ENCODE measurements around the gene CNPY1.
"Not testable (repeated sequence)": the region's sequence is repeated elsewhere in the genome, so short reads cannot be mapped to it uniquely, and the experiment has no call there.

CNPY1 gene

DNA sequence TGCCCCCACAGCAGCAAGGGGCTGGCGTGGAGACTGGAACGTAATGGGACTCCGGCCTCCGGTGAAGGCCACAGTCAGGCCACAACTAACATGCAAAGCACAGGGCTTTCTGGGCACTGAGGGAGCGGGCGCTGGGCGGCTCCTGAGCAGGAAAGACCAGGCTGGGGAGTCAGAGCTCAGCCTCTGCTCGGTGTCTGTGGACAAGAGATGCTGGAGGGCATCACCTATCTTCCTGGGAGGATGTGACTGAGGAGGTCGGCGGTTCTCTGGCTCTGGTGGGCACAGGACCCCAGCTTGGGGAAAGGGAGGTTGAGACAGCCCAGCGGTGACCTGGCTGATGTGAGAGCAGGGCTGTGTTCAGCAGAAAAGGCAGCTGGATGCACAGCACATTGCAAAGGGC, 11.7 kb downstream of the CNPY1 start:
- in situ Hi-C loops (cut with MboI; ENCODE audit: low sequenced_read_pairs), result no loop called here

- in situ Hi-C loops (cut with MboI; ENCODE audit: low sequenced_read_pairs), result no loop called here
These were observed 12.3 kb downstream of the CNPY1 start for GRCh38 chr7:155533827-155534690.

- in situ Hi-C loops (cut with MboI; ENCODE audit: low sequenced_read_pairs), result no loop called here
These were observed 13.1 kb downstream of the CNPY1 start for GRCh38 chr7:155533120-155533826.

DNA sequence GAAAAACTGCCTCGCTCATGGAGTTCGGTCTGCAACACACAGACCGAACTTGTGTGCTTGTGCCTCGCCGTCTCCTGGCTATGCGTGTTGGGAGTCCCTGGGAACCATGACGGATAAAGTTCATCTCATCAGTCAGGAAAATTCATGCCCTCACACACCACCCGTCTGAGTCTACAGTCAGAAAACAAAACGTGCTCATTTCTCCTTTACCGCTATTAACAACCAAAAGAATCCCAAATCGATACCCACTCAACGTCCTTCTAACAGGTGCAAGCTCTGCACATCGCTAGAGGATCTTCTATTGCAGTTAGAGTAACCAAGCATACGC, 13.6 kb downstream of the CNPY1 start:
- in situ Hi-C loops (cut with MboI; ENCODE audit: low sequenced_read_pairs), result no loop called here

DNA sequence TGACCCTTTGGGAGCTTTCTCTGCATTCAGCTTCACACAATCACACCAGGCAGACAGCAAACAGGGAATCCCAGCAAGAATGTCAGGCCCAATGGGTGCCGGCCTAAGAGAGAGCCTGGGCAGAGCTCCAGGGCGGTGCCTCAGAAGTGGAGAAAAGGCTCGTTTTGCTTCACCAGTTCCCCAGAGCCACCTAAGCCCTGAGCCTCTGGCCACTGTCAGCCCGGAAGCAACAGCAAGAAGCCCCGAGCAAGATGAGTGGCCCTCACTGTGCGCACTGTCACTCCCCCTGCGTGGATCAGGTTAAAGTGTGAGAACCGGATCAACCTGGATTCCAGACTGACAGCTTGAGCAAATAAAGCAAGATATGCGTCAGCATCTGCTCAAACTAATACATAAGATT, 14.7 kb downstream of the CNPY1 start:
- in situ Hi-C loops (cut with MboI; ENCODE audit: low sequenced_read_pairs), result no loop called here

DNA sequence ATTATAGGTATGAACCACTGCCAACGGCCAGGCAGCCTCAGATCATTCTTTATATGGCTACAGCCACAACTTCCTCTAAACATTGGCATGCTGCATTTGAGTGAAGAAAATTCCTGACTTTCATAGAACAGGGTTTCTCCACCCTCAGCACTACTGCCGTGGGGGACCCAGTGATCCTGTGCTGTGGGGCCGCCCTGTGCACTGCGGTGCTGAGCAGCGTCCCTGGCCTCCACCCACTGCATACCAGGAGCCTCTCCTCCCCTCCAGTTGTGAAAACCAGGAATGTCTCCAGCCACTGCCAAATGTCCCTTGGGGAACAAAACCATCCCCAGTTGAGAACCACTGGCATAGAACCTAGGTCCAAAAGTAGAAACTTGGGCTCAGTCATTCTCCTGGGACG, 15.8 kb downstream of the CNPY1 start:
- in situ Hi-C loops (cut with MboI; ENCODE audit: low sequenced_read_pairs), result no loop called here

GRCh38 chr7:155529845-155530244, 16.5 kb downstream of the CNPY1 start:
- in situ Hi-C loops (cut with MboI; ENCODE audit: low sequenced_read_pairs), result no loop called here

- in situ Hi-C loops (cut with MboI; ENCODE audit: low sequenced_read_pairs), result no loop called here
These were observed 17.0 kb downstream of the CNPY1 start for GRCh38 chr7:155529346-155529745.

DNA sequence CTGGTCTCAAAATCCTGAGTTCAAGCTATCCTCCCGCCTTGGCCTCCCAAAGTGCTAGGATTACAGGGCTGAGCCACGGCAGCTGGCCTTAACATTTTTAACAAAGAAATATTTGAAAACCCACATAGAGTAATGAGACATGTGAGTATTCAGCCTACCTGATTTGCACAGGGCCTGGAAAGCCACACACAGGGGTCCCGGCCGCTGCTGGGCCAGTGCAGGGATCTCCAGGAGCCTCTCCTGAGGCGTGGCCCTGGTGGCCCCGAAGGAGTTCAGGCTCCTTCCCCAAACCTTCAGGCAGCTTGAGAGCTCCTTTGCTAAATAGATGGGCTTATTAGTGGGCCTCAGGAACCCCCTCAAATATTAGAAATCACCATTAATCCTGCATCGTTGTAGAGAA, 18.7 kb downstream of the CNPY1 start:
- in situ Hi-C loops (cut with MboI; ENCODE audit: low sequenced_read_pairs), result no loop called here

DNA sequence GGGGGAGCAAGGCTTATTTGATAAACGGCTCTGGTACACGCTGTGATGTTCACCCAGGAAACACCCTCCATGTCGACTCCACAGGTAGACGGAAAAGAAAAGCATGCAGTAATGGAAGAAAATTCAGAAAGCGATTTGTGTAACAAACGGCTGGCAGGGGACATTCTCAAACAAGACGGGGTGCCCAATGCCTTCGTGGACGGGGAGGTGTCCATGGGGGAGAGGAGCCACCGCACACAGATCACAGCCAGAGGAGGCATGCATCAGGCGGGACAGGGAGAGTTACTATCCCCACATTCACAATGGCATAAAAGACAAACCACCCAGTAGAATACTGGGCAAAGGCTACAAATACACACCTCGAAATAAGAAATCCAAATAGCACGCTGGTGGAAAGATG, 20.1 kb downstream of the CNPY1 start:
- in situ Hi-C loops (cut with MboI; ENCODE audit: low sequenced_read_pairs), result no loop called here

GRCh38 chr7:155524018-155524556, 22.3 kb downstream of the CNPY1 start:
- in situ Hi-C loops (cut with MboI; ENCODE audit: low sequenced_read_pairs), result no loop called here

GRCh38 chr7:155523168-155523675, 23.1 kb downstream of the CNPY1 start:
- in situ Hi-C loops (cut with MboI; ENCODE audit: low sequenced_read_pairs), result no loop called here

- in situ Hi-C loops (cut with MboI; ENCODE audit: low sequenced_read_pairs), result no loop called here
These were observed 24.5 kb downstream of the CNPY1 start for GRCh38 chr7:155521743-155522398.

DNA sequence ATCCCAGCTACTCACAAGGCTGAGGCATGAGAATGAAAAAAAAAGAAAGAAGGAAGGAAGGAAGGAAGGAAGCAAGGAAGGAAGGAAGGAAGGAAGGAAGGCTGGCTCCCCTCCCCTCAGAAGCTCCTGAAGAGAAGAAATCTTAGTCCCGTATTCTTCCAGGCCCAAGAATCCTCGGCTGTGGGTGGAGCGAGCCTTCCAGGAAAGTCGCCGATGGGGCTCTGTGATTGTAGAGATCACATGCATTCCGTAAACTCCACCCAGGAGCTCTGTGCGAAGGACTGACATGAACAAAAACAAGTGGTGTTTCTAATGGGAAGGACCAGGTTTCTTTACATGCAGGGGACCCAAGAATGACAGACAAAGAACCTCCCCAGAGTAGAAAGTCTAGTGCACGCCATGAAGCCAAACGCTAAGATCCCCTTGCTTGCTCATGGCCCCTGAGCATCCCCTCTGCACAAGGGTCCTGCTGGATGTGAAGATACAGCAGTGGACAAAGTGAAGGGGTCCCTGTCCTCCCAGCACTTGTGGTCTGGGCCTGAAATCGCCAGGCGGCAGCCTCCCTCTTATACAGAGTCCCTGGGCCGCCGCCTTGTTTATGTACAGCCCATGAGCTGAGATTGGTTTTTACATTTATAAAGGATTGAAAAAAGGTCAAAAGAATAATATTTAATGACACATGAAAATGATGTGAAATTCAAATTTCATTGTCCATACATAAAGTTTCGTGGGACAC, 25.2 kb downstream of the CNPY1 start:
- in situ Hi-C loops (cut with MboI; ENCODE audit: low sequenced_read_pairs), result no loop called here

- in situ Hi-C loops (cut with MboI; ENCODE audit: low sequenced_read_pairs), result no loop called here
These were observed 26.2 kb downstream of the CNPY1 start for GRCh38 chr7:155520114-155520513.

GRCh38 chr7:155519358-155519757, 27.0 kb downstream of the CNPY1 start:
- in situ Hi-C loops (cut with MboI; ENCODE audit: low sequenced_read_pairs), result not testable (repeated sequence)

DNA sequence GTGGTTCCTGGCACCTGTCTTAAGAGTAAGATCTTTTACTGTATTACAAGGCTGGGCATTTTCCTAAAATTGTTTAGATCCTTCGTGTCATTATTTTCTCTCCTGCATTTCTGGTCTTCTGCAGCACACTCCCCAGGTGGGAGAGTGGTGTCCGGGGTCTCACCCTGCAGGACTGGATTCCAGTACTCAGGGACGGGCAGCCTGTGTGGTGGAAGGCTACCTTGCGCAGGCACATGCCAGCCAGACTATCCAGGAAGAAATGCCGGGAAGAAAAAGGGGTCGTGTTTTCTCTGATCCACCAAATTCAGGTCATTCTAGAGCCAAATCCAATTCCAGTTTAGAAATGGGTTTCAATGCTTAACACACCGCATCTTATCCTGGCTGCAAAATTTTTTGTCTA, 27.7 kb downstream of the CNPY1 start:
- in situ Hi-C loops (cut with MboI; ENCODE audit: low sequenced_read_pairs), result no loop called here

DNA sequence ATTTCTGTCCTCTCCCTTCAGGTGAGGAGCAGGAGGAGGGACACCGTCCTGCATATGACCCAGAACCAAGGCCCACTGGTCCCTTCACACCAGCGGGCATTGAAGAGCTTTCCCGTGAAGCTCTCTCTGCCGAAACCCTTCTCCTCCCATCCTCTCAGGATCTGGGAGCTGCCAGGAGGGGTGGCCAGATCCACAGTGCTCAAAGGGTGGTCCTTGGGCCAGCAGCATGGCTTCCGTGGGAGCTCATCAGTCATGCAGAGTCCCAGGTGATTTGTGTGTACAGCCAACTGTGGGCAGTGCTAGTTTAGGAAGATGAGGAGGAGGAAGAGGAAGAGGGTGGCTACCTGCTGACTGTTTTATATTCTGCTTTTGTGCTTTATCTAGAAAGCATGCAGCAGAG, 28.4 kb downstream of the CNPY1 start:
- in situ Hi-C loops (cut with MboI; ENCODE audit: low sequenced_read_pairs), result no loop called here

- in situ Hi-C loops (cut with MboI; ENCODE audit: low sequenced_read_pairs), result no loop called here
These were observed 28.9 kb downstream of the CNPY1 start for GRCh38 chr7:155517452-155517851.

DNA sequence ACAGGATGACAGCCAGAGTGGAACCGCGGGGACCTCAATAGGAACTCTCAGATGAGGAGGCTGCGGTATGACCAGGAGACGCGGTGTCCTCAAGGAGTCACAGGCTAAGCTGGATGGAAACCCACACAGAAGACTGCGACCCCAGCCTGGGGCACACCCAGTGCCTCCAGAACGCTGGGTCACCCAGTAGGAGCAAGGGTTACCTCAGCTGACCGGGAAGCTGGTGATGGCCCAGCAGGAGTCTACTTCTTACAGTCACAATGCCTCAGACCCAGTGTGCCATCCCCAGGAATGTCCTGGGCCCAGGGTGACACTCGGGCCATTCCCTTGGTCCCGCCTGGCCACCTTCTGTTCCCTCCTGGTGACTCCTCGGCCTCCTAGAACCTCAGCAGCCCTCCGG, 29.9 kb downstream of the CNPY1 start:
- in situ Hi-C loops (cut with MboI; ENCODE audit: low sequenced_read_pairs), result no loop called here

- in situ Hi-C loops (cut with MboI; ENCODE audit: low sequenced_read_pairs), result no loop called here
These were observed 31.0 kb downstream of the CNPY1 start for GRCh38 chr7:155515318-155515717.

Data from HL-60/S4 treated with phorbol 12-myristate 13-acetate at 8.2 ng/mL for 4 days and 3 days (cell line).